Fibroblast of skin of scalp (primary cell): ENCODE results near the gene ENC1.

Source experiments
- DNase-seq: peaks from one replicate; pipeline ENCODE4 v3.0.0-alpha.2; 2013

The ENC1 gene

DNA sequence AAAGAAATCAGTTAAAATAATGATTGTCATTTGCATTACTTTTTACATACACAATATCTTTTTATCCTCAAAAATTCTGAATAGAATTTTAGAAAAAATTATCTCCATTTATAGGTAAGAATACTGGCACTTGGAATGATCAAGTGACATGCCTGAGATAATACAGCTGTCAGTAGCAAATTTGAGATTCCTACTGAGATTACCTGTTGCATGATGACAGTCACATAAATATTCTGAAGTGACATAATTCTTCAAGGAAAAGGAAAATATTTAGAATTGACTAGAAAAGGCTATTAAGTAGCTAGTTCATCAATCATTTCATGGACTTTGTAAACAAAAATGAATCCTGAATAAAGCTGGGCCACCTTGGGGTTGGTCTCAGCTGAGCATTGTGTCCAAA is 15.2 kb upstream of the ENC1 start:
- no peak for DNase-seq

DNA sequence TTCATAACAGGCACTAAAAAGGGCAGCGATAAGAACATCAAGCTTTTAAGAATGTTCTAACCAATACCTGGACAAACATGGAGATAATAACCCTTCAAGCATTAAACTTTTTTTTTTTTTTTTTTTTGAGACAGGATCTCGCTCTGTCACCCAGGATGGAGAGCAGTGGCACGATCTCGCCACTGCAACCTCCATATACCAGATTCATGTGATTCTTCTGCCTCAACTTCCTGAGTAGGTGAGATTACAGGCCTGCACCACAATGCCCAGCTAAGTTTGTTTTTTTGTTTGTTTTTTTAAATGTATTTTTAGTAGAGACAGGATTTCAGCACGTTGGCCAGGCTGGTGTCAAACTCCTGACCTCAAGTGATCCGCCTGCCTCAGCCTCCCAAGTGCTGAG is 14.7 kb upstream of the ENC1 start:
- DNase-seq: no peak

DNA sequence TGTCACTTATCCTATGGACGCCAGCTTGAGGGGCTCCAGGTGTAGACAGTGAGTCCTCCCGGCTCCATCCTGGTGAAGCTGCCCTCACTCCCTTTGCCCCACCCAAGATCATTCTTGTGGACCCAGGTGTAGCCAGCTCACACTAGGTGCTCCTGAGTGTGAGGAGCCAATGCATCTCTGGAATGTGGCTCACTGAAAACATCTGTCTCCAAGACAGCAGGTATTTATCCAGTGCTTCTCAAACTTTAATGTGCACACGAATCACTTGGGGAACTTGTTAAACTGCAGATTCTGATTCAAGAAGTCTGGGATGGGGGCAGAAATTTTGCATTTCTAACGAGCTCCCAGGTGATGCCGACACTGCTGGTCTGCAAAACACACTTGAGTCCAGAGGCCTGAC is 13.5 kb upstream of the ENC1 start:
- no peak for DNase-seq

DNA sequence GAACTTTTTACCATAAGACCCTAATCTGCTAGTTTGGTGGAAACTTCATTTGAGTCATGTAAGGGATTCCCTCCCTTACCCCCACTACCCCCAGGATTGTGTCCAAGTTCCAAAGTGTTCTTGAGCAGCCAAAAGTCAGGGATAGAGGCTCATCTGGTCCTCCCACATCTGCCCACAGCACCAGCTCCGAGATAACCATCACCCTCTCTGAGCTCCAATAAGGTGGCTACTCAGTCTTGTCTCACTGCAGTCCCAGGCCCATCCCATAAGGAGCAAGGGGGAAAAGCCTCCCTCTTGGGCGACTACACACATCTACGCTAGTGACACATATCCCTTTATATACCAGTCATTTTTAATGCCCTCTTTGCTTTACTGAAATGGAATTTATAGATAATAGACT is 12.0 kb upstream of the ENC1 start:
- no peak for DNase-seq

DNA sequence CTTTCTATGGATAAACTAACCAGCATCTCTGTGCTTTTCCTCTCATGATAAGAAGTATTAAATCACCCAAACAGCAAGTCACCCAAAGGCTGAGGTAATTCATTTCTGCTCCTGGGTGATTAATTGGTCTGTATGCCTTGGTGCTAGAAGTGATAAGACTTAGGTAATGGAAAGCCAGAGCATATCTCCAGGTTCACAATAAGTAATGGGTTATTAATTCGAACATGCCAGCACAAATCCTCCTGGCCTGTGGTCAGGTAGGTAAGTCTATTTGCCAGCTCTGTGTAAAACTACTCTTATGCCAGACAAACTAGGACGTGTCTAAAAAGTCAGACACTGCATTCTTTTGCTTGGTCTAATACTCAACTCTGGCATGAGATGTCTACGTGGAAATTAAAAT is 11.2 kb upstream of the ENC1 start:
- no peak for DNase-seq

DNA sequence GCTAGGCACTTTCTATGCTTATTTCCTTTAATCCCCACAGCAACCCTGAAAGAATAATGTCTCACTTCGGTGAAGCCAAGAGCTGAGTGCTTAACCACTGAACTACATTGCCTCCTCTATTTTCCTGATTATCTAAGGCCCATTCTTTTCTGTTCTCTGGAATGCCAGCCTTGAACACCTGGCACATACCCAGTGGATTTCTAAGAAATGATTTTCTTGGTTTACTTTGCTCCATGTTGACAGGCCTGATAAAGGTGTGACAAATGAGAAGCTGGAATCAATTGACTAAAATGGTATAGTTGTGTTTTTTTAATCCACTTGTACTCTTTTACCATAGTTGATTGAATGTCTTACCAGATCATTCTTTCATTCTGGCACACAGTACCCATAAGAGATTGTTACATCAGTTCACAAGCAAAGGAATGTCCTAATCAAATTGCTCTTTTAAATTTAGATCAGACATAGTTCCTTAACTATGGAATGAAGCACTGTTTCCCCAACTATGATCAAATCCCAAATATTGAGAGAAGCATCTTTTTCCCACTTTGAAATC is 9.0 kb upstream of the ENC1 start:
- no peak for DNase-seq

DNA sequence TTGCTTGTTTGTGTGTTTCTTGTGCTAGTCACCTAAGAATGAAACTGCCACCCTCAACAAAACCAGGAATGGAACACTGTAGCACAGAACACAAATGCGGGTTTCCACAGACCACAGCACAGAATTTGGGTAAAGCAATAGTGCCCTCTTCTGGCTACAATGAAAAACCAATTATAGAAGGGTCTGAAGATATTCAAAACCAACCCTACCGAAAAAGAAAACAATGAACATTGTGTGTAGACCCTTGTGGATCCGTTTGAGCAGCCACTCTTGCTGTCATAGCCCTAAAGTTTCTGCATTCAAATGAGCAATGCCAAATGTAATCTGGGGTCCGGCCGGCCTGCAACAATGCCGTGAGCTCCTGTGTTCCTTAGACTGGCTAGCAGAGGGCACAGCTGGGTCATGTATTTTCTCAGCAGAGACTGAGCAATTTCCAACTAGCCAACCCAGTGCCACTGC is 8.3 kb upstream of the ENC1 start:
- peak; percentile 67 for DNase-seq

DNA sequence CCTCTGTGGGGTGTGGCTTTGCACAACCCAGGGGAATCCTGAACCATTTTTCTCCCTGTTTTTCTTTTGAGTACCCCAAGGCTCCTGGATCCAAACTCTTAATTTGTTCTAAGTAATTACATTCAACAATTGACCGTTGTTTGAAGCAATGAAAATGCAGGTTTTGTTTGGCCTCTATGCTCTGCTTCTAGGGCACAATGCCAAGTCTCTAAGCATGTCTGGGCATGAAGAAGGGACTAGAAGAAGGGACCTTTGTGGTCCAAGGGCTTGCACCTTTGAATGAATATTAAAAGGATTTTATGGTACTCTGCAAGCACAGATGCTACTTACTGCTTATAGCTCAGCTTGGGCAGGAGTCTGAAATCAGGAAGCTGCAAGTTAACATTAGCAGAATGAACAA is 6.6 kb upstream of the ENC1 start:
- no peak for DNase-seq

DNA sequence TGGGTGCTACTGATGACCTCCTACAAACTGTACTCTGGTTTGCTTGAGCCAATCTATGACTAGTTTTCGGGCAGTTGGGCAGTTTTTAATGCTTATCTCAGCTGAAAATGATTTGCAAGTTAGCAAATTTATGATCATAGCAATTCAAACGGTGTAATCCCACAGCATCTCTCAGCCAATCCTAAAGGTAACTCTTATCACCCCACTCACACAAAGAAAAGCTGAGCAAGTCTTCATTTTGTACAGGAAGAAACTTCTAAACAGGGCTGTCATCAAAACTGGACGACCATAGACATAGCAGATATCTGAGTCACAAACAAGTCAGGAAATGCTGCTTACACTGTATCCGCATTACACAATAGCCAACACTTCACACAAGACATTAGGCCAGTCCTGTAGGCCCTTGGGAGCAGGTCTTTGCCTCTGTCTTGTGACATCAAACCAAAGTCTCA is 2.6 kb upstream of the ENC1 start:
- DNase-seq: peak; percentile 88

DNA sequence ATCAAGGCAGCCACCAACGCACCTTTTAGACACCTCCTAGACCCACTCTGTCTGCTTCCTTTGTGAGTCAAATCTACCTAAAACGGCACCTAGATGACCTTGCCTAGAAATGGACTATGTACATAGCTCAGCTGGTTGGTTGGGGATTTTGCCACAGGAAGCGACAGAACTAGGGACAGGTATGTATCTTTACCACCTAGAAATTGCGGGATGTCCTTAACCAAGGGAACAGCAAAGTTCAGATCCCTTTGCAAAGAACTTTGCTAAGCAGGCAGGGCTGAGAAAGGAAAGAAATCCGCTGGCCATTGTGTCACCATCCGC is 2.0 kb upstream of the ENC1 start:
- no peak for DNase-seq

DNA sequence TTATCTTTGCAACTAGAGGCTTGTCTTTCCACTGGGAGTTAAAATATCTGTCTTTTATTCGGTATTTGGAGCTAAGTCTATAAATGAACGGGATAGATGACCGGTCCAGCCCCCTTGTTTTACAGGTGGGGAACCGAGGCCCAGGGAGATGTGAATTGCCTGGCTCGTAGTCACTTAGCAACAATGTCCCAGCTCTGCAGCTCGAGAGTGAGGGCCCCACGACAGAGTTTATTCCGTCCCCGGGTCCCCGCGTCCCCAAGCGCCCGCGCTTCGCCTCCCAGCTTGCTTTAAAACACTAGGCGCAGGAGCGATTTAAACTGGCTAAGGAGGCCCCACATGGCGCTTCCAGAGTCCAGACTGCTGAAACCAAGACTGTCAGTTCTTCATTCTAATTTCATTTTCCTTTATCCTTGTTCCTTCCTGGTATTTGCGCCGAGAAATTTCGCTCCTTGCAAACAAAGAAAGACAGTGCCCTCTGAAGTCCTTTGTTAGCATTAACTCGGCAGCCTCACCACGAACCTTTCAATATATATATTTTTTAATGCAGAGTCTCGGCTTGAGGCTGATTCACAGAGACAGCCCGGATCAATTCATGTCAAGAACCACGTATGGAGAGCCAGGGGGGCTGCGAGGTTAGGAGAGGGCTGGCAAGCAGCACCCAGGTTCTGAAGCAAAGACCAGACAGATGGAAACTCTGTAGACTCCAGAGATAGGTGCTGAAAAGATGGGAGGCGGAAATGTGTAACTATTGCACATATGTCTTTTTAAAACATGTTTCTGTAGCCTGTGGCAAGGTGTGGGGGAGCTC is 1.4 kb upstream of the ENC1 start:
- DNase-seq: peak; percentile 88

DNA sequence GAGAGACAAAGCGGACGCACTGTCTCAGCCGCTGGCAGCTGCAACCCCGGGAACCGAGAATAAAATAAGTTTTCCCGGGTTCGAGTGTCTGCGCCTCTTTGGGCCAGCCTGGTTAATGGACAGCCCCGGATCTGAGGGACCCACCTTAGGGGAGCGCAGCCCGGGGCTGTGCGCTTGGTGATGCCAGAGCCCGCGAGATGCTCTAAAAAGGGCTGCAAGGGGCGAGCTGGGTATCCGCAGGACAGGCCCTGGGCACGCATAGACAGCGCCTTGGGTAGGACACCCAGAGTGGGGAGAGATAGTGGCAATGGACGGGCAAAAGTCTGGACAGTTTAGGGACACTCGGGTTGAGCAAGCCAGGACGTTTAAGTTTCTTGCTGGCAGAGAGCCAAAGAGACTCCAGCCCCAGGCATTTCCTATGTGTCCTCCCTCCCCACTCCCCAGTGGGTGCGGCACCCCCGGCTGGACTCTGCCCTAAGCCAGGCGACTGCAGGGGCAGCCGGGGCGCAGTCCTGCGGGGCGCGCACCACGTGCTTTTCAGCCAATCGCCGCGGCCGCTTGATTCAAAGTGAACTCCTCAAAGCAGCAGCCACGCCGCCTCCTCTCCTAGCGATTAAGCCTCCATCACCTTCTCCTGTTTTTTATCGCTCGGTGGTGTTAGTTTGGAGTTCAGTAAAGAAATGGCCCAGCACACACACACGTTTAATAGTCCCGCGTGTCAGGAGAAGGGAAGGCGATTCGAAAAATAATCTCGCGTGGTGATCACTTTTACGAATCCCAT is 616 bp upstream of the ENC1 start:
- DNase-seq: peak; percentile 77

DNA sequence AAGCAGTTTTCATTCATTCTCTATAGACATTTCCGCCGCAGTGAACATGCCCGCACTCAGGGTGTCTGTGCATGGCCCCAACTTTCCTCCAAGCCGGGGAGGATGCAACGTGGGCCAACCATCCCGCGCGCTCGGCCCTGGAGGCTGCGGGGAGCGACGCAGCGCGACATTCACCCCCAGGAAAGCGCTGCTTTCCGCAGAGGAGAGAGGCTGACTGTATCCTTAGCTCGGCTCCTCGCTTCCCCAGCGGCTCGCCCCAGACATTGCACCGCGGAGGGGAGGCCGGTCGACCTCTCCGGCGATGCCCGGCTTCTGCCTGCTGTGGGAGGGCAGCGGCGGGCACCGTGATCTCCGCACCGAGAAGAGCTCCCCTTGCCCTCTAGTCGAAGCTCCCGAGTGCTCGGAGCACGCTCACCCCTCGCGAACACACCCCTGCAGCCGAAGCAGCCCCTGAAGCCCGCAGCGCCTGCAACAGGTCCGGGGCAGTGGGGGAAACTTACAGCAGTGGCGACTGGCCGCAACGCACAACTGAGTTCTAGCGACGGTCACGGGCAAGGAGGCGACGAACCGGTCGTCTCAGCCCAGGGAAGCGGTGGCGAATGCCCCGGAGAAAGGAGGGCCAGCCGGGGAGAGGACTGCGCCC is 600 bp downstream of the ENC1 start:
- DNase-seq: peak; percentile 60

DNA sequence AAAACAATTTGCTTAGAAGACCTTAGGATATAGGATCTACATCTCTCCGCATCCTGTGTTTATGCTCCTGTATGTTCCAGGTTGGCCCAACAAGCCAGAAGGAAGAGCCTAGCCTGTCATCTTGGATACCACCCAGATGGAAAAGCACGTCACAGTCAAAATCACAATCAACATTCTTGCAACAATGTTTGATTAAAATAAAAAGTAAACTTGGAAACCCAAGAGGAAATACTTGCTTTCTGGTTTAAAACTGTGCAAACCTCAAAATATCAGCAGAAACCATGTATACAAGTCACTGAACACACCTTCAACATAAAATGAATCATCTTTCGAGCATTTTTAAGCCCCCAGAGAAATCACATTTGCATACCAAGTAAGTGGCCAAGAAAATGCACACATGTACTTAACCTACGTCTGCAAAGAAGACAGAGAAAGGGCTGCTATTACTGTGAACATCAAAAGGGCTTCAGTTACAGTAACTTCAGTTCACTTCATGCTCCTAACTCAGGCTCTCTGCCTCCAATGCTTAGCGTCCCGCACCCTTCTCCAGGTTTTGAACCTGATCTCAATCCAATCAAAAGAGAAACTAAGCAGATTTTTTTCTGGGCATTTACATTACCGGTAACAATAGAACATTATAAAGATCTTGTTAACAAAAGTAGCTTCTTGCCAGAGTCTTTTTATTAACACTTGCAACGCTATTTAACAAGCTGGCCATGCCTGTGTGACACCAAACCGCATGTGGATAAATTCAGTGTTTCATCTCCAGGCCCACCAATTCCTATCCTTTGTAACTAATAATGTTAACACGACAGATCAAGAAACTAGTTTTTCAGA is 1.3 kb downstream of the ENC1 start:
- DNase-seq: no peak

DNA sequence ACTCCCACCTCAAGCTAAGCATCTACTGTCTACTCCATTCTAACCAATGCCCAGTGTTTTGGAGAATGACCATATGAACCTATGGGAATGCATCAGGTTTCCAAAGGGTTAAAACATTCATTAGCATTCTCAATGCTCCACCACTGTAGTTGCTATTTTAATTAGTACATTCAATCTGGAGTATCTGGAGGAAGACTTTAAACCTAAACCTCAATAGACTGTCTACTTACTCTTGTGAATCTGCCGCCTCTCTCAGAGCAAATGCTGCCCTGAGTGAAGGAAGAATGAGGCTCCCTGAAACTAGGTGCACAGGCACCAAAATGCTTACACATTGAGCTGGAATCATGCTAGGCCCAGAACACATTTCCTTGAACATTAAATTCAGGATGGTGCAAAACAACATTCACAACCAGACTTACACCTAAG is 2.0 kb downstream of the ENC1 start:
- no peak for DNase-seq

DNA sequence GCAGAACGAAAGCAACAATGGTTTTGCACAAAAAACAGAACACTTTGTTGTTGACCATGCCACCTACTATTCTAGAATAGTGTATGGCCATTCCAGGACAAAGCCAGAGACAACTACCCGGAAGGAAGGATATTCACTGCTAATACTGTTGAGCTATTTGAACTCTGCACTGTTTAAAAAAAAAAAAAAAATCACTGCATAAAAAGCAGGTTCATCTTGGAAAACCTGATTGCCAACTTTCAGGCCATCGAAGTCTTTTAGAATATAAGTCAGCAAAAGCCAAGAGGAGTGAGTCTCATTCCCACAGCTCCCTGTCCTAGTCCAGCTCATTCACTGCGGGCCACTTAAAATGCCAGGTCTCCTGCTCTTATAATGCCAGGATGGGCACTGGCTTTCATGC is 4.0 kb downstream of the ENC1 start:
- no peak for DNase-seq

DNA sequence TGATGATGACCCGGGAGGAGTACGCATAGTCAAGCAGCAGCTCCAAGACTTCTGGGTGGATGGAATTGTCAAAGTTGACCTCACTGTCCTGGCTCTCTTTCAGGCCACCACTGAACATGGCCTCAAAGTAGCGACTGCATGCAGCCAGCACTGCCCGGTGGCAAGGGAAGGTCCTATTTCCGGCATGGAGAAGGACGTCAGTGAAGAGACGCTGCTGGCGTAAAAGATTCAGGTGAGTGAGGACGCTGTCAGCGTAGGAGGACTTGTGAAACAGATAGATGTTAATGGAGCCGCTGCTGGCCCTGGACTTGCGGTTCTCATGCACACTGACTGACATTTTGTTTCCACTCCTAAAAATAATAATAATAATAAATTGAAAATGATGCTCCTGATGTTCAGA is 4.4 kb downstream of the ENC1 start:
- DNase-seq: no peak

DNA sequence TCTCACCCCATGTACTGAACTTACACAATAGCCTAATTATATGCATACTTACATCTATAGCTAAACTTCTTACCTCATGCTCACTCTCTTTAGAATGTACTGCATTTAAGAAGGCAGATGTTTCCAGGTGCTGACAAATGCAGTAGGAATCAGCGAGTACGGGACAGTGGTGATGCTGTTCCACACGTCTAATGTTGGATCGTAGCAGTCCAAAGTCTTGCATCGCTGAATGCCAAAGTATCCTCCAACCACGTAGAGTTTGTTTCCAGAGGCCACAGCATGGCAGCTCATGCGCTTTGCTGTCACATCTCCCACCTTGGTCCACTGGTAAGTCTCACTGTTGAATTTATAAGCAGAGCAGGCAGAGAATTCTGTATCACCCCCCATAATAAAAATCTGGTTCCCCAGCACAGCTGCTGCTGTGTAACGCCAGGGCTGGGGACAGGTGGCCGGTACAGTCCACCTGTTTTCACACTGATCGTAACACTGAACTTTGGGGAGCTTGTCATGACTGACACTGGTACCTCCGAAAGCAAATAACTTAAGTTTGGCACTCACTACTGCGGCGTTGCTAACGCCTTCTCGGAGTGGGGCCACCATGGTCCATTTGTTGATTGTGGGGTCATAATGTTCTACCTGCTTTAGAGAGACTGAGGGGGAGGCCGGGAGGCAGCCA is 5.8 kb downstream of the ENC1 start:
- DNase-seq: no peak

DNA sequence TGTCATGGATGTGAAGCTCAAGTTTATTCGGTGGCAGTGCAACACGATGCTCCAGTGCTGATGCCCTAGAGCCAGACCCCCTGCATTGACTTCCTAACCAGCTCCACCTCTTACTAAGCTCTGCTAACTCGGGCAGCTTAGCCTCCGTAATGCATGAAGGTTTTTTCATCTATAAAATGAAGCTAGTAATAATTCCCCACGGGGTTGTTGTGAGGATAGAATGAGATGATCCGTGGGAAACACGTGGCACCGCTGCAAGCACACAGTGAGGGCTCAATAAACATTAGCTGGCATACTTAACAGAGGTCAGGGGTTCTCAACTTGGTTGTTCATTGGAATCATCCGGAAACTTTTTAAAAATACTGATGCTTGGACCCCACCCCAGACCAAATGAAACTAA is 6.8 kb downstream of the ENC1 start:
- DNase-seq: no peak

DNA sequence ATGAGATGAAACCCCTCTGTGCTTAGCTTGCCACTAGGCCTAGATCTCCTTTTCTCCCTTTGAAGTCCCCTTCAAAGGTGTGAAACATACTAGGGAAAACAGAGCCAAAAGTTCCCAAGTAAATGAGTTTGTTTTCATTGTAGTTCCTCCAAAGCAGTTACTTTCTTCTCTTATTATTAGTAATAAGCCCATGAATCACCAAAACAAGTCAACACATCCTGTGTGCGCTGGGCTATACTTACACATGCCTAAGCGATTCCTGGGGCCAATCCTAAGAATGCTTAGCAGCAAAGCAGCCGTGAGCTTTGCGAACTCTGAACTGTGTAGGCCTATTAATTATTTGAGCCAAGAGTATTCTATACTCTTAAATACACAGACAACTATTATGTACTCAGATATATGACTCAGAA is 7.6 kb downstream of the ENC1 start:
- DNase-seq: peak; percentile 41

DNA sequence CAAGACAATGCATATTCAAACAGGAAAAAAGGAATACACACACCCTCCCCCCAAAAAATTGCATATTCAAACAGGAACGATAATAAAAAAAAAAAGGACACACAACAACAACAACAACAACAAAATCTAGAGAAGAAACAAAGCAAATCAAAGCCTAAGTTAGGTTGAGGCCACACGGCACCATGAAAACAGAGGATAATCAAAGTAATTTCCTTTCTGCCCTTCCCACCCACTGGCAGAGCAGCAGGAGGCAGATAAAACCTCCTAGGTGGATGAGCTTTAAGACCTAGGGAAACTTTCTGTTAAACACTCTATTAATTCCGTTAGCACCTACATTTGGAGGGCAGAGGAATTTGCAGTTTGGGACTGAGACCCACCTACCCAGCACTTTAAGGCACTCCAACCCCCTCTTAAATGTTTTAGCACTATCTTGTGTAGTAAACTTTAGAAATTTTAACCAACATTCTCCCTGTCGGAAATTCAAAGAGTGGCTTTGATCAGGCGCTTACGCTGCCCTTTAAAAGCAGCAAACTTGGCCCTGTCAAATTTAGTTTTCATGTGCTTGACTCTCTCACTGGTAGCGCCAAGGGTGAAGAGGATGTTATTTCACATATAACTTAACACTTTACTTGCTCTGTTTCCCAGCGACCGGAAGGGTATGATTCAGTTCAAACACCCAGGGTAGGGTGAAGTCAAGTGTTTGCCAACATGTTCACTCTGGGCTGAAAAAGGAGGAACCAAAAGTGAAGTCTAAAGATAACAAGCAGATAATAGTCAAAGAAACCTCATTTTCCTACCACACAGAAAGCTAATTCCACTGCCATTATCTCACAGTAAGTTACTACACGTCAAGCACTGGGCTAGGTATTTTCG is 9.2 kb downstream of the ENC1 start:
- DNase-seq: peak; percentile 72
